ENCODE results near the gene APLN.

- TF ChIP-seq CTCF (conservative IDR thresholded peaks at IDR 0.05; ENCODE audit: low read depth, low read length) (no peak), EZH2phosphoT487 (IDR thresholded peaks at IDR 0.05; ENCODE audit: borderline replicate concordance, low read length) (no peak), EZH2 (IDR thresholded peaks at IDR 0.05; ENCODE audit: low read length, unreplicated experiment) (no peak)
These were observed 45.8 kb upstream of the APLN start for GRCh38 chrX:129700536-129700935.
